UCSD-AML1 (cell line): ENCODE data around the gene EWSR1.

ENCODE experiments used
- DNase-seq: peaks from one replicate; lab custom pipeline; 2025; ENCODE audit not compliant: unreplicated experiment; lab: John Stamatoyannopoulos, UW

EWSR1 gene

DNA sequence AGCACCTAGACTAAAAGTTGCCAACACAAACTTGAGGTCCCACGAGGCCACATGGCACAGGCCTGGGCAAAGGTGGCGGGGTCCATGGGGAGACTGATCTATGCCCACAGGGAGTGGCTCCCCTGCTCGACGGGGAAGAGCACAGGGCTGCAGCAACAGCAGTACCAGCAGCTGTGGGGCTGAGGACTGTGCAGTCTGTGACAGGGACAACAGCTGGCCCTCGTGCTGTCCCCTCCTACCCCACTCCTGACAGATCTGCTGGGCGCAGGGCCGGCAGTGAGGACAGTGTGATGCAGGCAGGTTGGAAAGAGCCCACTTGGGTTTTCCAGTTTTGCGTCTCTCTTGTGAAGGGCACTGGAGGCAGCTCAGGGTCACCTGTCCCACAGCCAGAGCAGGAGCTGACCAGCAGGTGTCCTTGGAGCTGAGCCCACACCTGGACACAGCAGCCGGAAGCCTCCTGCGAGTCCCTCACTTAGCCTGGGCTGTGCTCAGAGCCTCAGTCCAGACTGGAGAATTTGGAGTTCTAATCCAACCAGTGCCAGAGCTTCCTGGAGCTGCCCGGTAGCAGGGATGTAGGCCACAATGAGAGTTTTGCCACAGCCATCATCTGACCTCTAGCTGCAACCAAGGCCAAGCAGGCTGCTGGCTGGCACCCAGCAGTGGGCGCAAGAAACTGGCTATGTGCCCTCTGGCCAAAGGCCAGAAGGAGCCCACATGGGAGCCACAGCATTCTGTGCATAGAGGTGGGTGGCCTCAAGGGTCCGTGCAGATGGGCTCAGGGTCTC lies 34.8 kb downstream of the EWSR1 start:
- DNase-seq, result no peak

DNA sequence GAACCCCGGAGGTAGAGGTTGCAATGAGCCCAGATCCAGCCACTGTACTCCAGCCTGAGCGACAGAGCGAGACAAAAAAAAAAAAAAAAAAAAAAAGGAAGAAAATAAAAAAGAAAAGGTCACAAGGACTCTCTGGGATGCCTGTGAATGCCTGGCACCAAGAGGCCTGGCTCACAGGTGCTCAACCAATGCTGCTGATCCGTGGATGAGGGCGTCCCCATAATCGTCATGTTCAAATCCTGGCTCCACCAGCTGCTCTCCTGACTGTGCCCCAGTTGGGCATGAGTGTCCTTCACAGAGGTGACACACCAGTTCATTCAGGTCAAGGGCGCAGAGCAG lies 37.7 kb downstream of the EWSR1 start:
- no peak for DNase-seq

DNA sequence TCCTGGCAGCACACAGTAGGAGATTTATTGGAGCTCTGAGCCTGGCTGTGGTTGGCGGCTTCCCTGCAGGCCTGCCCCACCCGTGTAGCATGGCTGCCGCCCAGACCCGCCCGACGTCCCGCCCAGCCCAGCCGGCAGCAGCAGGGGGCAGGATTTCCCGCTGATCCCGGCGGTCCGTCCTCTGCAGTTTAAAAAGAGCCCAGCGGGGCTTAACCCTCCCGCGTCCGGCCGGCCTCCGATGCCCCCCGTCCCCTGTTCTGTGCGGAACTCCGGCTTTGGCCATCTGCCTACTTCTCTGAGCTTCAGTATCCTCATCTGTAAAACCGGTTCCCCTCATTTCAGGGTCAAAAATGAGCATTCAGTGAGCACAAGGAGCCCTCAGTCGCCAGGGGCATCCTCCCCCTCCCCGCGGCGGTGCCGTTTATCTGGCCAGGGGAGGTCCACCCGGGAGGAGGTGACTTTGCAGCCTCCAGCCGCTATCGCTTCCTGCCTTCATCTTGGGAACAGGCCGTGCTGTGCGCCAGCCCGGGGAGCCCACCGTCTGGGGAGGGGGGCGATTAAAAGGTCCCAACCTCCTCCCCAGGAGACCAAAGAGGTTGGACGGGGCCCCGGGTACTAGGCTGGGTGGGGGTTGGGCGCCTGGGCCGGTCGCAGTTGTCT lies 38.2 kb downstream of the EWSR1 start, which contains the start of gene GAS2L1:
Gene GAS2L1, plus strand, starts transcription at position 476 of the 660 bp plus-strand sequence. CDS start 1,456 bp downstream, outside the sequence.
- DNase-seq, result peak; percentile 90

DNA sequence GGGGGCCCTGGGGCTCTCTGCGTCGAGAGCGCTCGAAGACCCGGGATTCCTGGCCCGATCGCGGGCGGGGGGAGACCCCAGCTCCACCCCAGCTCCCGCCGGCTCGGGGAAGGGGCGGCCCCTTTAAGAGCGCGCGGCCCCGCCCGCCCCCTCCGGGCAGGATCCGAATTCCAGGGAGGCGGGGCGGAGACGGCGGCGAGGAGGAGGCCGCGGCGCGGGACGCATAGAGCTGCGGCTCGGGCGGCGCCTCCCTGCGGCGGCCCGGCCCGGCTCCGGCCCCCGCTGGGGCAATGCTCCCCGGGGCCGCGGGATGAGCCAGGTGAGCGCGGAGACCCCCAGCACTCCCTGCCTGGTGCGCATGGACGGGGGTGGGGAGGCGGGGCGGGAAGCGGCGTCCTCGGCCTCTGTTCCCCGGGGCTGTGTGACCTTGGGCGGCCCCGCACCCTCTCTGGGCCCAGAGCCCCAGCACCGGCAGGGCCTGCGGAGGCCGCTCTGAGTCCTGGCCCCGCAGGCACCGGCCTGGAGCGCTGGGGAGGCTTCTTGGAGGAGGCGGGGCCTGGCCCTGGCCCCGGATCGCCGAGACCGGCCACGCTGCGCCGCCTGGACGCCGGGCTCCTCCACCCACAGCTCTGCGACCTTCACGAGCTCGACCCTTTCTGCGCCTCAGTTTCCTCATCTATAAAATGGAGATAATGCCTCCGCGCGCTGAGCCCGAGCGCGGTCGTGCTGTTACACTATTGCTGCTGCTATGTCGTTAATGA lies 38.9 kb downstream of the EWSR1 start:
- DNase-seq, result peak; percentile 85

DNA sequence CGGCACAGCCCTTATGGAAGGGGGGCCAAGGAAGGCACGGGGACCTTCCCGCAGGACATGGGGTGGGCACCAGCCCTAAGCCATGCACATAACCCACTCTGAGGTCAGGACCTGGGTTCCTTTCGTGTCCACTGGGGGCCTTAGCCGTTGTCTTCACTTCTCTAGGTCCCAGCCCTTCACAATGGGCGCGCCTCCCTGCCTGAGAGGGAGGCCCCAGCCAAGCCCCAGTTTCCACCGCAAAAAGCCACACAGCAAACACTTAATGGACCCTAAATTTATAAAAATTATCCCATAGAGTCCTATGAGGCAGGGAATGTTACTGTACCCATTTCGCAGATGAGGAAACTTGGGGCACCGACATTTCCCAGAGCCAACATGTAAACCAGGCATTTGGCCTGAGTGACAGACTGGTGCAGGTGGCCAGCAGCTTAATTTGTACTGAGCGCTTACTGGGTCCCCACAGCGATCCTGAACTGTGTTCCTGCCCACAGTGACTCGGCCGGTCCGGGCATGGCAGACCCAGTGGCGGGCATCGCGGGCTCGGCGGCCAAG lies 39.6 kb downstream of the EWSR1 start:
- no peak for DNase-seq

DNA sequence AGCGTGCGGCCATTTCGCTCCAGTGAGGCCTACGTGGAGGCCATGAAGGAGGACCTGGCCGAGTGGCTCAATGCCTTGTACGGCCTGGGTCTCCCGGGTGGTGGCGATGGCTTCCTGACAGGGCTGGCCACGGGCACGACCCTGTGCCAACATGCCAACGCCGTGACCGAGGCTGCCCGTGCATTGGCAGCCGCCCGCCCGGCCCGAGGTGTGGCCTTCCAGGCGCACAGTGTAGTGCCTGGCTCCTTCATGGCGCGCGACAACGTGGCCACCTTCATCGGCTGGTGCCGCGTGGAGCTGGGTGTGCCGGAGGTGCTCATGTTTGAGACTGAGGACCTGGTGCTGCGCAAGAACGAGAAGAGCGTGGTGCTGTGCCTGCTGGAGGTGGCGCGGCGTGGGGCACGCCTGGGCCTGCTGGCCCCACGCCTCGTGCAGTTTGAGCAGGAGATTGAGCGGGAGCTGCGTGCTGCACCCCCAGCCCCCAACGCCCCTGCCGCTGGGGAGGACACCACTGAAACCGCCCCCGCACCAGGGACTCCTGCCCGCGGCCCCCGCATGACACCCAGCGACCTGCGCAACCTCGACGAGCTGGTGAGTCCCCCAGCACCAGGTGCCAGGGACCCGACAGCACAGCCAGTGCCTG lies 40.2 kb downstream of the EWSR1 start:
- no peak for DNase-seq

DNA sequence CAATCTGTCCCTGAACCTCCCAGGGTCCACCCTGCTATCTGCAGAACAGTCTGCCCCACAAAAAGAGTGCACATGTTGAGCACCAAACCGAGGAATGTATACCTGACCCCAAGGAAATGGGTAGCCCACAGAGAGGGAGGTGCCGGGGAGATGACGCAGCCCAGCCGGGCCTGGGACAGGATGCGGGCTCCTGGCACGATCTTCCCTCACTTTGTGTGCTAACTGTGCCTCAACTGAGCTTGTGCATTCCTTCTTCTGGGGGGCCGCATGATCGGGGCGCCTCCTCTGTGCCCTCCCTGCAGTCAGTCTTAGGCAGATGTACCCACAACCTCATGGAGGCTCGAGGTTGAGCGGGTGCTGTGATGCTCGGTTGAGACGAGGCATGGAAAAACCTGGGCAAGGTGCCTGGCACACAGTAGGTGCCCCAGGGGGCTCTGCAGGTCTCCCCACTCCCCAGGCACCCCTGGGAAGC lies 40.8 kb downstream of the EWSR1 start:
- DNase-seq, result peak; percentile 62

DNA sequence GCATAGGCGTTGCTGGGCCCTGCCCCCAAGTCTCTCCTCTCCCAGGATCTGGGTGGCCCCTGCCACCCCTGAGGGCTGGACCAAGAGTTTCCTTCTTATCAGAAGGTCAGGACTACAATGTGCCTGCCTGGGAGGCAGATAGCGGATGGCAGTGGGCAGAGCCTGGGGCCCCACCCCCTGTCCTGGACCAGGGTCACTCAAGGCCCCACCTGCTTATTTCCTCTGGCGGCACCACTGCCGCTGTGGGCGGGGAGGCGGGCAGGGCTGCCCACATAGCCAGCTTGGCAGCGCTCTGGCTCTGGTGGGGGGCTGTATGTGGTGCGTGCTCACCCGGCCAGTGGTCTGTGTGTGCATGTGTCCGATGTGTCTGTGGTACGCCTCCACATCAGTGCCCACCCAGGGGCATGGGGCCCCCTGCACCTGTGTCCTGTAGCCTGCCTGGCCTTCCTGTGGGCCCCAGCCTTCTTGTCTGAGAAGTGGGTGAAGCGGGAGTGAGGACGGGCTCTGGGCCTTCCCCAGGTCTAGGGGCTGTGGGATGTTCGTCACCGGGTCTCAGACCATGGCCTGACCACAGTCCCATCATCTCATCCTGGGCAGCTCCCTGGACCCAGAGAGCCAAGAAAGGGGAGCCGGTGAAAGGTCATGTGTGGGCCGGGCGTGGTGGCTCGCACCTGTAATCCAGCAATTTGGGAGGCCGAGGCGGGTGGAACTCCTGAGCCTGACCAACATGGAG lies 41.4 kb downstream of the EWSR1 start:
- DNase-seq, result no peak

DNA sequence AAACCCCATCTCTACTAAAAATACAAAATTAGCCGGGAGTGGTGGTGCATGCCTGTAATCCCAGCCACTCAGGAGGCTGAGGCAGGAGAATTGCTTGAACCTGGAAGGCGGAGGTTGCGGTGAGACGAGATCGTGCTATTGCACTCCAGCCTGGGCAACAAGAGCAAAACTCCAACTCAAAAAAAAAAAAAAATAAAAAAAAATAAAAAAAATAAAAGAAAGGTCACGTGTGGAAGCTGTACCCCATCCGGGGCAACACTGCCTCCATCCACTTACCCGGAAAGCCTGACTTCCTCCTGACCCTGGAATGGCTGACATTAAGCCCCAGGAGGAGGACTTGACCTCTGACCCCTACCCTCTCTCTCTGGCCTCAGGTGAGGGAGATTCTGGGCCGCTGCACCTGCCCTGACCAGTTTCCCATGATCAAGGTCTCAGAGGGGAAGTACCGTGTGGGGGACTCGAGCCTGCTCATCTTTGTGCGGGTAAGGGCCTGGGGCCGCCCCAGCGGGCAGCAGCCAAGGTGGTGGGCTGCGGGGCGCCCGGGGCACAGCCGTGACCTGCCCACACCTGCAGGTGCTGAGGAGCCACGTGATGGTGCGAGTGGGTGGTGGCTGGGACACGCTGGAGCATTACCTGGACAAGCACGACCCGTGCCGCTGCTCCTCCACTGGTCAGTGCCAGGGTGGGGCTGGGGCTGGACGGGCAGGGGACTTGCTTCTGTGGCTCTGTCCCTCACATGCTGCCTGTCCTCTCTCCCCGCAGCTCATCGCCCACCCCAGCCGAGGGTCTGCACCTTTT lies 42.2 kb downstream of the EWSR1 start:
- no peak for DNase-seq

DNA sequence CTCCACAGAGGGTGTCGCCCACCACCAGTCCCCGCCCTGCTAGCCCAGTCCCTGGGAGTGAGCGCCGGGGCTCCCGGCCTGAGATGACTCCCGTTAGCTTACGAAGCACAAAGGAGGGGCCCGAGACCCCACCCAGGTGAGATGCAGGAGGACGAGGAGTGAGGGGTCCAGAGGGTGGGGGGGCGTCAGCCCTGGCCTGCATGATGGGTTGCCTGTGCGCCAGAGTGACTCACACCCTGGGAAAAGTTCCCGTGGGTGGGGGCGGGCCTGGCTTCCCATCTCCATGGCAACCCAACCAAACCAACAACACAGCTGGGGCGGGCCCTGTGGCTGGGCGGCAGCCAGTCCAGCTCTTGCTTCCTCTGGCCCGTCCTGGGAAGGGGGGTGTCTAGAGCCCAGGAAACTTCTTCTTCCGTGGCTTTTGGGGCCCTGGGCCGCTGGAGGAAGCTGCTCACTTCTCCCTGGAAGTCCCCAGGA lies 42.8 kb downstream of the EWSR1 start:
- peak; percentile 85 for DNase-seq

DNA sequence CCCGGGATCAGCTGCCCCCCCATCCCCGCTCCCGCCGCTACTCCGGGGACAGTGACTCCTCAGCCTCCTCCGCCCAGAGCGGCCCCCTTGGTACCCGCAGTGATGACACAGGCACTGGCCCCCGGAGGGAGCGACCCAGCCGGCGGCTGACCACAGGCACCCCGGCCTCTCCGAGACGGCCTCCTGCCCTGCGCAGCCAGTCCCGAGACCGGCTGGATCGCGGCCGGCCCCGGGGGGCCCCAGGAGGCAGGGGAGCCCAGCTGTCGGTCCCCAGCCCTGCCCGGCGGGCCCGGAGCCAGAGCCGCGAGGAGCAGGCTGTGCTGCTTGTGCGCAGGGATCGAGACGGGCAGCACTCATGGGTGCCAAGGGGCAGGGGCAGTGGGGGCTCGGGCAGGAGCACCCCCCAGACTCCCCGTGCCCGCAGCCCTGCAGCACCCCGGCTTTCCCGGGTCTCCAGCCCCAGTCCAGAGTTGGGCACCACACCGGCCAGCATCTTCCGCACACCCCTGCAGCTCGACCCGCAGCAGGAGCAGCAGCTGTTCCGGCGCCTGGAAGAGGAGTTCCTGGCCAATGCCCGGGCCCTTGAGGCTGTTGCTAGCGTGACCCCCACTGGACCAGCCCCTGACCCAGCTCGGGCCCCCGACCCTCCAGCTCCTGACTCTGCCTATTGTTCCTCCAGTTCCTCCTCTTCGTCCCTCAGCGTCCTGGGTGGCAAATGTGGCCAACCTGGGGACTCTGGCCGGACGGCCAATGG lies 43.6 kb downstream of the EWSR1 start:
- DNase-seq, result no peak

DNA sequence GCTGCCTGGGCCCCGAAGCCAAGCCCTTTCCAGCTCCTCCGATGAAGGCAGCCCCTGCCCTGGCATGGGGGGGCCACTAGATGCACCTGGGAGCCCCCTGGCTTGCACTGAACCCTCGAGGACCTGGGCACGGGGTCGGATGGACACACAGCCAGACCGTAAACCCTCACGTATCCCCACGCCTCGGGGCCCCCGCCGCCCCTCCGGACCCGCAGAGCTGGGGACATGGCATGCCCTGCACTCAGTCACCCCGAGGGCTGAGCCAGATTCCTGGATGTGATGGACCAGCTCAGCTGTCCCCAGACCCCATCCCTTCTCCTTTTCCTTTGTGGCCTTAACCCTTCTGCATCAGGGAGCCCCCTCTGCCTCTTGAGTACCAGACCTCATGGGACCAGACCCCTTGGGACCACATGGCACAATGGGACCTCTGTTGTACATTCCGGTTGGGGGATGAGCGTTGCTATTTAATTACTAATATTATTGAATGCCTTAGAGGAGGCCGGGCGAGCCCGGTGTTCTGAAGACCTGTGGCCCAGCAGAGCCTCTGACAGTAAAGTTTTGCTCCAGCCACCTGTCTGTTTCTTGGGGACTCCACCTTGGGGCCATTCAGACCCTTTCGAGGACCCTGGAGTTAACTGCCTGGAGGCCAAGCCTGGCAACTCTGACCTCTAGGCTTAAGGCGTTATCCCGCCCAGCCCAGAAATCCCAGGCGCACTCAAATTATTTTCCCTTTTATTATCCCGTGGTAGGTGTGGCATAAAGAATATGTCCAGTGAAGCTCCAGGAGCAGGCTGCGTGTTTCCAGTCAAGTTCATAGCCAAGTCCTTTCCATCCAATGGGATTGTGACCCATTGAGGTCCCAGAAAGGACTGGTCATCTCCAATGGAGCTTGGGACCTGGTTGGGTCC lies 44.4 kb downstream of the EWSR1 start:
- no peak for DNase-seq

DNA sequence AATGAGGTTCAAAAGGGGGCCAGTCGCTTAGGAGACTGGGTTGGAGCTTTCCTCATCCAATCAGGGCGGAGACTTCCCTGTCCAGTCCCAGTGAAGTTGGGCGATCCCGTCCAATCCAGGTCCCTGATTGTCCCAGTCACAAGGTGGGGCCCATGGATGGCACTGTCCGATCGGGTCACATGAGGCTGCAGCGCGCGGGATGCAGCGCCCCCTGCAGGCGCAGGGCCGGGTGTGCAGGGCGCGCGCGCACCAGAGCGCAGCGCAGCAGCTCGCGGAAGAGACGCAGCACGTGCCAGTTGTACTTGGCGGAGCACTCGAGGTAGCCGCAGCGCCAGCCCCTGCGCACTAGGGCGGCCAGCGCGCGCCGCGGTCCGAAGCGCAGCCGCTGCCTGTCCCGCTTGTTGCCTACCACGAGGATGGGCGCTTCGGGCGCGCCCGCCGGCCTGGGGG lies 45.1 kb downstream of the EWSR1 start:
- no peak for DNase-seq

DNA sequence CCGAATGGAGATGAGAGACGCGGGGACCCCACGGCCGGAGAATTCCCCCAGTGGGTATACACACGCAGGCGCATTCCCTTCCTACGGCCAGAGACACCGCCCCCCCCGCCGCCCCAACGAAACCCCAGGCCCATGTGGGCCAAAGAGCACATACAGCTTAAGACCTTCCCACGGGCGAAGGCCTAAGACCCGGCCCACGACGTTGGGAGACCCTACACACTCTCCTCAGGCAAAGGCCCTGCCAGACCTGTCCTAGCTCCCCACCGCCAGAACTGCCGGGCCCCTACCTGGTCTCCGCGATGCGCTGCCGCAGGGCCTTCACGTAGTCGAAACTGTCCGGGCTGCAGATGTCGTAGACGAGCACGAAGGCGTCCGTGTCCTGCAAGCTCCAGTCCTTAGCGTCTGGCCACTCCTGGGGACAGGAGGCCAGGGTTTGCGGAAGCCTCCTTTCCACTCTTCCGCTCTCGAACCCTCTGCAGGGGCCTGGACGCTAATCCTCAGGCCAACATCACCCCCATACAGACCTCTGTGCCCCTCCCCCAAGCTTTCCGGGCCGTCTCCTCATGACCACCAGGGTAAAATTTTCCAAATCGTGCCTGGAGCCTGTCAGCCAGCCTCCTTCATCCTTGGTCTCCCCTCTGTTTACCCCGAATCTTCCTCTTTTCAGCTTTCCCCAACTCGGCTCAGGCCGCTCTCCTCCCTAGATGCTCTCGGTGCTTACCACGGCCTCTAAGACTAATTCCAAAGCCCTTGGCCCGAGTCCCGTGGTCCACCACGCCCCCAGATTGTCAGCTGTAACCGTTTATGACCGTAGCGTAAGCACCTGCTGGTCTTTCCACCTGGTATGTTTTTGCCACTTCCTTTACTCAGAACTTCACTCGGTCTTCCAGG lies 45.8 kb downstream of the EWSR1 start:
- DNase-seq, result no peak

DNA sequence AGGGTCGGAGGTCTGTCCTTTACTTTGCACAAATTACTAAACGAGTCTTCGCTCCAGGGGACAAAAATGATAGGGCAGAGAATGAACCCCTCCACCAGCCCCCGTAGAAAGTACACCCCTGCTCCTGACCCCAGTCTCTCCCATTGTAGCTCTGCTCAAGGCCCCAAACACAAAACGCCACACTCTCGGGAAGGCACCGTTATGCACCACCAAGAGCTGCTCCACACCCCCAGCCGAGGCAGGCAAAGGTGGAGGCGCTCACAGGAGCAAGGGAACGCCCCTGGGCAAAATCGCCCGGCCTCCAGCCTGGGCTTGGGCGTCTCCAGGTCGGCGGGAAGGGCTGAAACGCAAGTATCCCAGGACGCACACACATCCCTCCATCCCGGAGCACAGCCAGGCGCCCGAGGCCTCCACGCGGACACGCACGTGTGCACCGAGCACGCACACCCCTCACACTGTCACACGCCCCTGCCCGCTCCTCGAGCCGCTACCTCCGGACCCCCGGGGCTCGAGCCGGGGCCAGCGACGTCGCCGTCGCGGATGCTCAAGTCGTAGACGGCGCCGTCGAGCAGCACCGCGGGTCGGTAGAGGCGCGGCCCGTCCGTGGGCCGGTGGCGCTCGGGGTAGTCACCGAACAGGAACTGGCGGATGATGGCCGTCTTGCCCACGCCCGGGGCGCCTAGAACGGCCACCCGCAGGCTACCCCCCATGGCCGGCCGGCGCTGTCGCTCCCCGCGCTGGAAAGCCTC lies 46.6 kb downstream of the EWSR1 start:
- peak; percentile 29 for DNase-seq
